ENCODE measurements around the gene ELF4.

- TF ChIP-seq, protein P1, sequence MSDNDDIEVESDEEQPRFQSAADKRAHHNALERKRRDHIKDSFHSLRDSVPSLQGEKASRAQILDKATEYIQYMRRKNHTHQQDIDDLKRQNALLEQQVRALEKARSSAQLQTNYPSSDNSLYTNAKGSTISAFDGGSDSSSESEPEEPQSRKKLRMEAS (IDR thresholded peaks at IDR 0.05; ENCODE audit: low read depth, low read length), result no peak
- TF ChIP-seq CTCF (IDR thresholded peaks at IDR 0.05; ENCODE audit: low read depth, low read length) (no peak), POLR2A (IDR thresholded peaks at IDR 0.05; ENCODE audit: extremely low read depth, insufficient read length) (no peak)
Measured at GRCh38 chrX:130145123-130145522, 34.8 kb upstream of the ELF4 start.

Measured in NB4 (cell line).